Measurements from ENCODE around the gene VDR. TPM values are rescaled to one million over a fixed set of nuclear protein-coding genes. Genes with fewer than 3 reads are reported as not detected.
"Not testable (repeated sequence)": the region's sequence is repeated elsewhere in the genome, so short reads cannot be mapped to it uniquely, and the experiment has no call there.

The VDR gene
- polyA plus RNA-seq, 4 donors = 3.0 to 5.7 (median 3.6) TPM

DNA sequence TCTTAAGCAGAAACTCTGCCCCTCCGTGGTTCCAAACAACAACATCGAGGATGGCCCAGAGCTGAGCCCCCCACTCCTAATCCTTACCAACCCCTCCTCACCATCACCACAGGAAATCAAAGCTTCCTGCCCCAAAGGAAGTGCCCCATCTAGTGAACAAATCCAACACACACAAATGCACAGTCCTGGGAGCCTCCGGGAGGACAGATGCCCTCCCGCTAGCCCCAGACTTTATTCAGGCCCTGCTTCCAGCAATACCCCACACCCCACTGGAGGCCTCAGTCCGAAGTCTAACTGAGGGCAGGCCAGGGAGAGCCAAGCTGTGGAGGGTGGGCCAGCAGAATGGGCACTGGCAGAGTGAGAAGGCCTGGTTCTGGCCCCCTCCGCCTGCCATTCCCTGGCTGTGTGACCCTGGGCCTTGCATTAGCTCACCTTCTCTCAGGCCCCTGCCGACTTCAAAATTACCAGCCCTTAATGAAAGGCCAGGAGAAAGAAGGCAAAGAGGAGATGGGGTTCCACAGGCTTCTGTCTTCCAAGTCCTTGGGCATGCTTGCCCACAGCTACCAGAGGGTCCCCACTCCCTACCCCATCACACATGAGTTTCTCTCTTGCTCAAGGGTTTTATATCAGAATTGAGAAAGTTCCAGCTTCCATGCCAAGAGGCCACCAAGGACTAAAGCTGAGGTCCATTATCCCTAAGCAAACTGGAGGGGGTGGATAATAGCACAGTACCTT lies 87.4 kb downstream of the VDR start:
- DNase-seq (ENCODE audit: low read depth in 4 of 4, low spot score in 2 of 4) = no peak

- no peak for DNase-seq (ENCODE audit: low read depth in 4 of 4, low spot score in 2 of 4)
Observed at GRCh38 chr12:47816403-47817271, 88.2 kb downstream of the VDR start.

GRCh38 chr12:47815447-47815846 lies 89.3 kb downstream of the VDR start:
- DNase-seq (ENCODE audit: low read depth in 4 of 4, low spot score in 2 of 4) = not testable (repeated sequence)

DNA sequence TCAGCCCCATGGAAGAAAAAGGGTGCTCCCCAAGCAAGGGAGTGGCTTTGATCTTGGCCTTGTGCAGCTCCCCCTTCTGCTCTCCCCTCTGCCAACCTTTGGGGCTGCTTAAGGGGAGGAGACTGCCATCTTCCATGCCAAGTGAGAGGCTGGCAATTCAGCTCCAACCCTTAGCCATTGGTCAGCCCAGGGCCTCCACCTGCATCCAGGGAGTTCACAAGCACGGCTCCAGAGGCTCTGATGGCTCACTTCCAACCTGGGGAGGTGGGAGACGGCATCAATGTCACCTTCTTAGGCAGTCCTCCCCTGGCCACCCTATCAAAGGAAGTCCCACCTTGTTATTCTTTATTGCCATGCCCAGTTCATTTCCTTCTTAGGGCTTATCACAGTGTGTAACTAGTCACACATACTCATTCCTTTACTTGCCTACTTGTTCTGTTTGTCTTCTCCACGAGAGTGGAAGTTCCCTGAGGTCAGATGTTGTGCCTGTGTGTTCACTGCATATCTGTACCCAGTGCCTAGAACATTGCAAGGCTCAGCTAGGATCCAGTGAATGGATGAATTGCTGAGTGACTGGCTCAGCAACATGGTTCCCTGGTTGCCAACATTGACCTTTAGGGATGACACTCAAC lies 90.1 kb downstream of the VDR start:
- no peak for DNase-seq (ENCODE audit: low read depth in 4 of 4, low spot score in 2 of 4)

DNA sequence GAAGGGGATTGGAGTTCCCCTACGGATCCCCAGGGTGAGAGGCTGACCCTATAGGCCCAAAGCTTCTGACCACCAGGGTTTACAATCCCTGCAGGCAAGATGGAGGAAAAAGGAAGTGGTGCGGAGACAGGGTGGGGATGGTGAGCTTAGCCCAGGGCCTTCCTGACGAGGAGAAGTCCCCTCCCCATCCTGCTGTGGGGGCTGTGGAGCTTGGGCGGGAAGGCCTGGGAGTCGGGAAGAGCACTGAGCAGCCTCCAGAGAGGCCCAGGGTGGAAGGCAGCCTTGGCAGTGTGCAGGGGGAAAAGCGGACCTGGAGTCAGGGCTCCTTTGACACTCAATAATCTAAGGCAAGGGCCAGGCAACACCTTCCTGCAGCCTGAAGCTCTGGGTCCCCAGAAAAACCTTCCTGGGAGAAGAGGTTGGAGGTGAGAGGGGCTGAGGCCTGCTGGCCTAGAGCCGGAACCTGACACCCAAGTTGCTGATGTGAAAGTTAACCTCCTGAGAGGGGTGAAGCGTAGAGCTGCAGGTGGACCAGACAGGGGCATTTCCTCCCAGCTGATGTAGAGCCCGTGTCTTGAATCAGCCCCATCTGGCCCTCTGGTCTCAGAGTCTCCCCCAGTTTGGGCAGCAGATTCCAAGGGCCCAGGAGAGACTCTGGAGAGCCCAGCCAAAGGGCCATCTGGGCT lies 91.1 kb downstream of the VDR start:
- no peak for DNase-seq (ENCODE audit: low read depth in 4 of 4, low spot score in 2 of 4)

GRCh38 chr12:47812797-47813510 lies 91.8 kb downstream of the VDR start:
- DNase-seq (ENCODE audit: low read depth in 4 of 4, low spot score in 2 of 4) = no peak

- no peak for DNase-seq (ENCODE audit: low read depth in 4 of 4, low spot score in 2 of 4)
Observed at GRCh38 chr12:47811581-47812484, 93.0 kb downstream of the VDR start.

GRCh38 chr12:47811072-47811396 lies 93.8 kb downstream of the VDR start:
- no peak for DNase-seq (ENCODE audit: low read depth in 4 of 4, low spot score in 2 of 4)

DNA sequence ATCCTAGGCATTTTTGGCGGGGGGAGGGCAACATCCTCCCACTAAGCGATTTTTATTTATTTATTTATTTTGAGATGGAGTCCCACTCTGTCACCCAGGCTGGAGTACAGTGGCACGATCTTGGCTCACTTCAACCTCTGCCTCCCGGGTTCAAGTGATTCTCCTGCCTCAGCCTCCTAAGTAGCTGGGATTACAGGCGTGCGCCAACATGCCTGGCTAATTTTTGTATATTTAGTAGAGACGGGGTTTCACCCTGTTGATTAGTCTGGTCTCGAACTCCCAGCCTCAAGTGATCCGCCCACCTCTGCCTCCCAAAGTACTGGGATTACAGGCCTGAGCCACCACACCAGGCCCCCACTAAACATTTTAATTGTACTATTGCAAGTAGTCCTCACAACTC lies 95.3 kb downstream of the VDR start:
- not testable (repeated sequence) for DNase-seq (ENCODE audit: low read depth in 4 of 4, low spot score in 2 of 4)

- no peak for DNase-seq (ENCODE audit: low read depth in 4 of 4, low spot score in 2 of 4)
Observed at GRCh38 chr12:47808574-47809365, 96.0 kb downstream of the VDR start.

DNA sequence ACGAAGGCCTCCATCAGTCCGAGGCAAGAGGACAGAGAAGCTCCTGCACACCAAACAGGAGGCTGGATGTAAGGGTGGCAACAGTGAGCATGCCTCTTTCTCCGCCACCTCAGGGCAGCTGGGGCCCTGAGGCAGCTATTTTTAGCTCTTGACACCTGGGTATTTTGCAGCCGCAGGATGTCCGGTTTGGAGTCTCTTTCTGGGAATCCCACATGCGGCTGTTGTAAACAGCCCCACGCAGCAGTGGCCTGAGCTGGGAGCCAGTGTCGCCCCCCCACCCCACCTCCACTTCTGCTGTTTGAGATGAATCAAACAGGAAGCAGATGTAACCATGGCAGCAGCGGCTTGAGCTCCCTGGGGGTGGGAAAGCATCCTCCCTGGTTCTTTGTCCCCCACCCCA lies 96.7 kb downstream of the VDR start:
- no peak for DNase-seq (ENCODE audit: low read depth in 4 of 4, low spot score in 2 of 4)

- DNase-seq (ENCODE audit: low read depth in 4 of 4, low spot score in 2 of 4) = no peak
Observed at GRCh38 chr12:47807338-47807737, 97.5 kb downstream of the VDR start.

DNA sequence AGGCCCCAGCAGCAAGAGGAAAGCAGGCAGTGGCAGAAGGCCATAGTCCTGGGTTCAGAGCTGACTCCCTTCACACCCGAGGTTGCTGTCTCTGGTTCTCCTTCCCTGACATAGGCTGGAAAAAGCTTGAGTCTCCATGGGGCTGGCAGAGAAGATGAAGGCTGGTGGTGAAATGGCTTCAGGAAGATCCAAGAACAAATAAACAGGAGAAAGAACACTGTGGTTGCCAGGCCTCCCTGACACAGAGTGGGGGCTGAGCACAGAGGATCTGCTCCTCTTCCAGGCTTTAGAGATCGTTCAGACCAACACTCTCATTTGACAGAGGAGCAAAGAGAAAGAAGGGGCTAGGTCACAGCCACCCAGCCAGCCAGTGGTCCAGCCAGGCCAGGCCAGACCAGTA lies 99.4 kb downstream of the VDR start:
- no peak for DNase-seq (ENCODE audit: low read depth in 4 of 4, low spot score in 2 of 4)

DNA sequence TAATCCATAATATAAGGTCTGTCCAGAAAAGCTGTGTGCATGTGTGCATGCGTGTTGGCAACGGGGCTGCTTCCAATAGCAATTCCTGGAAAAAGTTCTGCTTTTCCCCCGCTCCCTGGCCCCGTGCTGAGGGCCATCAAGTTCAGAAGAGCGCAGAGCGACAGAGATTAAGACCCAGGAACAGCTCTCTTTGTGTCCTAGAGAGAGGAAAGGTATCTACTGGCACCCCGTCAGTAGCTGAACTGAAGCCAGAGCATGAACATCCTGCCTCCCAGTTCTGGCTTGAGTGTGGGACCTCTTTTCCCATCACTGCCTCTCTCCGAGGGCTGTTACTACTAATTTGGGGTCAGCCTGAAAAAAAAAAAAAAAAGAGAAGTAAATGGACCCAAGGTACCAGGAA lies 100.6 kb downstream of the VDR start:
- no peak for DNase-seq (ENCODE audit: low read depth in 4 of 4, low spot score in 2 of 4)

GRCh38 chr12:47803191-47803875 lies 101.5 kb downstream of the VDR start:
- no peak for DNase-seq (ENCODE audit: low read depth in 4 of 4, low spot score in 2 of 4)

GRCh38 chr12:47802312-47802711 lies 102.5 kb downstream of the VDR start:
- no peak for DNase-seq (ENCODE audit: low read depth in 4 of 4, low spot score in 2 of 4)

DNA sequence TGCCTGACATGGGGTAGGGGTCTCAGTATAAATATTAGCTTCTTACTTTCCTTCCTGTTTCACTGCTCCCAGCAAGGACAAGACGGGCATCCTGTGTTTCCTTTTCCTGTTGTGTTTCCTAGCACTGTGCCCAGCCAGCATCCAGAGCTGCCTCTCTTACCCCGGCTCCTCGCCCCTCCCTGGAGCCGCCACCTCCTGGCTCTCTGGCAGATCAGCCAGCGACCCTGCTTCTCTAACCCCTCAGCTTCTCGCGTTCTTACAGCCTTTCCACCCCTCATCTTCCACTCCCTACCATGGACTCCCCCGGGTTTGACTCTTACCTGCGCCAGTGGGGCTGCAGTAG lies 102.9 kb downstream of the VDR start:
- DNase-seq (ENCODE audit: low read depth in 4 of 4, low spot score in 2 of 4) = no peak
